HG03520 (cell line): Measurements from ENCODE around the gene CNOT1.
"Not testable (repeated sequence)": the region's sequence is repeated elsewhere in the genome, so short reads cannot be mapped to it uniquely, and the experiment has no call there.

ENCODE experiments used
- ATAC-seq: cut with Tn5 transposase; IDR thresholded peaks from one replicate; pipeline ENCODE4 v1.9.1; 2021; ENCODE audit warnings: mild to moderate bottlenecking, moderate library complexity; ENCODE audit not compliant: unreplicated experiment

CNOT1 gene

DNA sequence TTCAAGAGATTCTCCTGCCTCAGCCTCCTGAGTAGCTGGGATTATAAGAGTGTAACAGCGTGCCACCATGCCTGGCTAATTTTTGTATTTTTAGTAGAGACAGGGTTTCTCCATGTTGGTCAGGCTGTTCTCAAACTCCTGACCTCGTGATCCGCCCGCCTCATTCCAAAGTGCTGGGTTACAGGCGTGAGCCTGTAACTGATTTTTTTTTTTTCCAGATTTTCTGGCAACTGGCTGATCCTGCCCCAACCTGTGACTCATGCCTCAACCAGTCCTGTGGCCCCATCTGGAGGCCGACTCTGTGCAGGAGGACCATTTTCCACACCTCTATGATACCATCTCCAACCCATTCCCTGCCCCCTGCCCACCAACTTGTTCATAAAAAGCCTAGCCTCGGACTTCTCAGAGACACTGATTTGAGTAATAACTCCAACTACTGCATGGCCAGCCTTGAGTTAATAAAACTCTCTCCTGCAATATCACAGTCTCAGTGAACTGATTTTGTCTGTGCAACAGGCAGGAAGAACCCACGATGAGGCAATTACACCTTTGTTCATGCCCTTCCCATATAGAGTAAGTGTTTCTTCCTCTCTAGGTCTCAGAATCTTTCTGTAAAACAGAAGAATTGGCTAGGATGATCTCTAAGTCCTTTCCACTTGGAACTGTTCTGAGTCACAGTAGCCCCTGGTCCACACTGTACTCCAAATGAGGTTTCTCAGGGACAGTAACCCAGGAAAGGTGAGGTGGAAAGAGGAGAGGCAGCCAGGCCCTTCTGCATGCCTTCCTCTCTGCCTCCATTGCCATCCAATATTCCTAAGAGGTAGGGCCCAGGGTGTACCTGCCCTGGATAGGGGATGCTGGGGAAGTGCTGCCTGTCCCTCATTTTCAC, 8.8 kb upstream of the CNOT1 start:
- ATAC-seq: no peak

DNA sequence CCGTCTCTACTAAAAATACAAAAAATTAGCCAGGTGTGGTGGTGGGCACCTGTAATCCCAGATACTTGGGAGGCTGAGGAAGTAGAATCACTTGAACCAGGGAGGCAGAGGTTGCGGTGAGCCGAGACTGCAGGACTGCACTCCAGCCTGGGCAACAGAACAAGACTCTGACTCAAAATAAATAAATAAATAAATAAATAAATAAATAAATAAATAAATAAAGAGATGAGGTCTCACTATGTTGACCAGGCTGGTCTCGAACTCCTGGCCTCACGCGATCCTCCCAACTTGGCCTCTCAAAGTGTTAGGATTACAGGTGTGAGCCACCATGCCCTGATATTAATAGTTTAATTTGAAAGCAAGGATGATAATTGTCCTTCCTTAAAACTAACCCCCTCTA, 7.4 kb upstream of the CNOT1 start:
- ATAC-seq: not testable (repeated sequence)

GRCh38 chr16:58636466-58636865, 6.8 kb upstream of the CNOT1 start:
- no peak for ATAC-seq

DNA sequence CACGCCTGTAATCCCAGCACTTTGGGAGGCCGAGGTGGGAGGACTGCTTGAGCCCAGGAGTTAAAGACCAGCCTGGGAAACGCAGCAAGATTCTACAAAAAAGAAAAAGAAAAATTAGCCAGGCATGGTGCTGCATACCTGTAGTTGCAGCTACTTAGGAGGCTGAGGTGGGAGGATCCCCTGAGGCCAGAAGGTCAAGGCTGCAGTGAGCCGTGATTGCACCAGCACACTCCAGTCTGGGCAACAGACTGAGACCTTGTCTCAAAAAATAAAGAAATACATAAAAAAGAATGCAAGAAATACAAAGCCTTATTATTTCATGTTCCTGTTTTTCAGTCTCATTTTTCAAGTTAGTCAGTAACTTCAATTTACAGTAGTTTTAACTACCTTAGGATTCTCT, 5.9 kb upstream of the CNOT1 start:
- ATAC-seq: no peak

DNA sequence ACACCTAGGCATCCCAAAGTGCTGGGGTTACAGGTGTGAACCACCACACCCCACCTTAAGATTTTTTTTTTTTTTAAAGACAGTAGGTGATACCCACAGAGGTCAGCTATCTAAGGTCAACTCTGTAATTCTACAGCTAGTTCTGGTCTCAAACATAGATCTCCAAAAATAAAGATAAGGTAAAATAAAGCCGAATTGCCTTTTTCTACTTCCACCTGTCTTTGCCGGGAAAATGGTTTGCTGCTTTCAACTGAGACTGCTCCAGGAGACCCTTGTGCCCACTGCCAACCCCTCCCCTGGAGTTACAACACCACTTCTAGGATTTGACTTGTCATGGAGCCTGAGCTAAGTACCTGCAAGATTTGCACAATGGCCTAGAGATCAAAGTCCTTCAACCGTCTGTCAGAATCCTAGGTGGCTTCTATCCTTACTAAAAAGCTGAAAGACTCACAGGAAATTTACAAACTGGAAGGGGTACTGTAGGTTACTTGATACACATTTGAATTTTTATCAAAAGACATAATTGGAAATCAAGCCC, 4.7 kb upstream of the CNOT1 start:
- ATAC-seq: no peak

DNA sequence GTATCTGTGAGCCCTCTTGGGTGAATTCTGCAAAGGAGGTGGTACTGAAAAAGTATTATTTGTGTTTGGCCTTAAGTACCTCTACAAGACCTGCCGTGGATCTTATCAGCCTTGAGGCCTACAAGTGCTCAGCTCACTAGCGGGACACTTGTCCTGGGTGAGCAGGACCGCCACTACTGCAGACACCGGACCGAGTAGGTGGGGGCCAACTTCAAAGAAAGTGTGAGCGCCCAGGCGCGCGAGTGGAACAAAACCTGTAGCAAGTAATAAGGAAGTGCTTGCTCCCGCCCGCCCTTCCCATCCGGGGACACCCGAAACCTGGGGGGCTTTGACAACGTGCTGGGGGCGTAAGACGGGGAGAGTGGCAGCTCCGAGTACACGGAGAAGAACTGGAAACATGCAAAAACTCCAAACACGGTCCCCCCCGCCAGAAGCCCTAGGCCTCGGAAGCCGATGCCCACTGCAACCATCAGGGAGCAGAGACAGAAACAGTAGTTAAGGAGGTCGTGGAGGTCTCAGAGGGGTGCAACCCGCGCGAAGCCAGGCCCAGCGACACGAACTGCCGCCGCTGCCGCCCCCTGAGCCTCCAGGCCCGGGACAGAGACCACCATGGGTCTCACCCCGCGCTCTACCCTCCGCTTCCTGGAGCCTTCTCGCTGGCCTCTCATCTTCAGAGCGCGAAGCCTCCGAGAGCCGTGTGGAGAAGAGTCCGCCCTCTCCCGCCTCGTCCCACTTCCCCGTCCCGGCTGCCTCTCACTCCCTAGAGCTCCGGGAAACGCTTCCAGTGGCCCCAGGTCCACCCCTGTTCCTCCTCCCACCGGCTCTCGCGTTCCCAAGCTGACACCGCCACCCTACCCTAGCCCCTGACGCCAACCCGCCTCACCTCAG, 537 bp downstream of the CNOT1 start:
- ATAC-seq: no peak

- ATAC-seq: no peak
Observed at GRCh38 chr16:58624209-58624608, 5.4 kb downstream of the CNOT1 start.

DNA sequence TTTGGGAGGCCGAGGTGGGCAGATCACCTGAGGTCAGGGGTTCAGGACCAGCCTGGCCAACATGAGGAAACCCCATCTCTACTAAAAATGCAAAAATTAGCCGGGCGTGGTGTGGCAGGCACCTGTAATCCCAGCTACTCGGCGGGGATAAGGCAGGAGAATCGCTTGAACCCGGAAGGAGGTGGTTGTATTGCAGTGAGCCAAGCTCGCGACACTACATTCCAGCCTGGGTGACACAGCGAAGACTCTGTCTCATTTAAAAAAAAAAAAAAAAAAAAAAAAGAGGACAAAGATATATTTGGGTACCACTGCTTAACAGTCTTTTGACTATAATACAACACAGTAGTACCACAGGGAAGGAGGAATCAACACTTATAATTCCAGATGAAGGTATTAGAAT, 9.2 kb downstream of the CNOT1 start:
- ATAC-seq: no peak

DNA sequence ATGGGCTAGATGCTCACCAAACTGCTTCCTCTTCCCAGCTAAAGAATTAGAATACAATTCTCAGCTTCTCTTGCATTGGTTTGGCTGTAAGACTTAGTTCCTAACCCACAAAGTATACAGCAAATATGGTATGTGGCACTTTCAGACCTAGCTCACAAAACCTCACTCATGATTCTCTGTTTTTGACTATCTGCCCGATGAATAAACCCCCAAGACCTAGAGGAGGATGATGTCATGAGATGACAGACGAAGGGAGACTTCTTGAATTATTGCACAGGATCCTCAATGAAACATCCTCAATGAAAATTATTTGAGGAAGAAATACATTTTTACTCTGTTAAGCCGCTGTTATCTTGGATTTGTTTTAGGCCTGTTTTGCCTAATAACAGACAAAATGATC, 14.3 kb downstream of the CNOT1 start:
- ATAC-seq: no peak

DNA sequence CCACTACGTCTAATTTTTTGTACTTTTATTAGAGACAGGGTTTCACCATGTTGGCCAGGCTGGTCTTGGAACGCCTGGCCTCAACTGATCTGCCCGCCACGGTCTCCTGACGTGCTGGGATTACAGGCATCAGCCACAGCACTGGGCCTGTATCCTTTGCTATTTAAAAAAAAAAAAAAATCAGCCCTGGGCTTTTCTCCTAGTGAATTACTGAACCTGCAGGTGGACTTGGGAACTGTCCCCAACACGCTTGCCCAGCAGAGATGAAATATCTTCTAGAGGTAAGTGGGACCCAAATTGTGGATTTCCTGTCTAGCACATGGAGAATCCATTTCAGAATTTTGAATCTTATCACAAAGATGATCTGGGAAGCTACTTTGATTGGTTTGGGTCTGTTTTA, 14.8 kb downstream of the CNOT1 start:
- no peak for ATAC-seq

DNA sequence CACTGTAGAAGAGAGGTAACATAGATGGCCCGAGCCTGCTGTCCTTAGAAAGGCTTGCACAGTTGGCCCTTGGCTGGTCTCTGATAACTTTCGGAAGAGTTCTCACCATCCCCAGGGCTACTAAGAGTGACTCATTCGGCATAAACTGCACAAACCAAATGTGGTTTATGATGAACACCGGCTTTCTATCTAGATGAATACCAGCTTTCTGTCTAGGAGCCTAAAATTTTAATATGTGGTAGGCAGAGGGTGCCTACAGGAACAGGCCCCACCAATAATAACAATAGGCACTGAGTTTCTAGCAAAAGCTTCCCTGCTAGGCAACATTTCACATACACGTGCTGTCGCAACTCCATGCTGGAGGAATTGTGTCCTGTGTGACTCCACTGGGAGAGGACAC, 15.4 kb downstream of the CNOT1 start:
- no peak for ATAC-seq

DNA sequence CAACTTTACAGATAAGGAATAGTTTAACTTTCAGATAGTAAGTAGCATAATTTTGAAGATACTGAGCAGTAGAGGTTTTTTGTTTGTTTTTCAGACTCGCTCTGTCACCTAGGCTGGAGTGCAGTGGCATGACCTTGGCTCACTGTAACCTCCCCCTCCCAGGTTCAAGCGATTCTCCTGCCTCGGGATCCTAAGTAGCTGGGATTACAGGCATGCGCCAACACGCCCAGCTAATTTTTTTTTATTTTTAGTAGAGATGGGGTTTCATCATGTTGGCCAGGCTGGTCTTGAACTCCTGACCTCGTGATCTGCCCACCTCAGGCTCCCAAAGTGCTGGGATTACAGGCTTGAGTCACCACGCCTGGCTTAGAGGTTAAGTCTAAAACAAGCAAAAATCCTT, 16.7 kb downstream of the CNOT1 start:
- not testable (repeated sequence) for ATAC-seq

DNA sequence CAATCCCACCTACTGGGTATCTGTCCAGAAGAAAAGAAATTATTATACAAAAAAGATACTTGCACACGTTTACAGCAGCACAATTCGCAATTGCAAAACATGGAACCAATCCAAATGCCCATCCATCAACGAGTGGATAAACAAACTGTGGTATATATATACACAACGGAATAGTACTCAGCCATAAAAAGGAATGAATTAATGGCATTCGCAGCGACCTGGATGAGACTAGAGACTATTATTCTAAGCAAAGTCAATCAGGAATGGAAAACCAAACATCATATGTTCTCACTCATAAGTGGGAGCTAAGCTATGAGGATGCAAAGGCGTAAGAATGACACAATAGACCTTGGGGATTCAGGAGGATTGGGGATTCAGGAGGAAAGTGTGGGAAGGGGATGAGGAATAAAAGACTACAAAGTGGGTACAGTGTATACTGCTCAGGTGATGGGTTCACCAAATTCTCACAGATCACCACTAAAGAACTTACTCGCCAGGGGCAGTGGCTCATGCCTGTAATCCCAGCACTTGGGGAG, 21.0 kb downstream of the CNOT1 start:
- no peak for ATAC-seq

DNA sequence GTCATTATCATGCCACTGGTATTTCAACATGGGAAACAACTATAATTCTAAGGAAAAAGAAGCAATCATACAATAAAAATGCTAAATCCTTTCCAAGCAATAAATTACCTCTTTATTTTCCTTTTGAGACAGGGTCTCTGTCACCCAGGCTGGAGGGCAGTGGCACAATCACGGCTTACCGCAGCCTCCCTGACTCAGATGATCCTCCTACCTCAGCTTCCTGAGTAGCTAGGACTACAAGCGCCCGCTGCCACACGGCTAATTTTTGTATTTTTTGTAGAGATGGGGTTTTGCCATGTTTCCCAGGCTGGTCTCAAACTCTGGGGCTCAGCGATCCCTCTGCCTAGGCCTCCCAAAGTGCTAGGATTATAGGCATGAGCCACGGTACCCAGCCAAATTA, 24.1 kb downstream of the CNOT1 start:
- no peak for ATAC-seq

DNA sequence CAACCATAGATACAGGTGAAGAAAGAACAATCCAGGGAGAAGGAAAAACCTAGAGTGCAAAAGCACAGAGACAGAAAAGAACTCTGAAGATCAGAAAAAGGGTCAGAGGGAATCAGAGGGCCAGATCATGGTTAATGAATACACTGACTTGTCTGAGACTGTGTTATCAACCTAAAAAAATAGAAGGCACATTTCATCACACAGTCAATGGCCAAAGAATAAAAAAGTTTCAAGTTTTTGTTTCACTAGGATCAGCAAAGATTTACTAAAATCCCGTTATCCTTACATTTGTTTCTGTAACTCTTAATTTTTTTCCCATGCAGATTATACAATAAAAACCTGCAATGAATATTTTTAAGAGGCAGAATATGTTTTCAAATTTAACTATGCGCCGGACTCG, 38.5 kb downstream of the CNOT1 start:
- ATAC-seq: no peak

GRCh38 chr16:58589326-58589905, 40.2 kb downstream of the CNOT1 start:
- no peak for ATAC-seq

GRCh38 chr16:58588406-58588805, 41.2 kb downstream of the CNOT1 start:
- ATAC-seq: no peak

DNA sequence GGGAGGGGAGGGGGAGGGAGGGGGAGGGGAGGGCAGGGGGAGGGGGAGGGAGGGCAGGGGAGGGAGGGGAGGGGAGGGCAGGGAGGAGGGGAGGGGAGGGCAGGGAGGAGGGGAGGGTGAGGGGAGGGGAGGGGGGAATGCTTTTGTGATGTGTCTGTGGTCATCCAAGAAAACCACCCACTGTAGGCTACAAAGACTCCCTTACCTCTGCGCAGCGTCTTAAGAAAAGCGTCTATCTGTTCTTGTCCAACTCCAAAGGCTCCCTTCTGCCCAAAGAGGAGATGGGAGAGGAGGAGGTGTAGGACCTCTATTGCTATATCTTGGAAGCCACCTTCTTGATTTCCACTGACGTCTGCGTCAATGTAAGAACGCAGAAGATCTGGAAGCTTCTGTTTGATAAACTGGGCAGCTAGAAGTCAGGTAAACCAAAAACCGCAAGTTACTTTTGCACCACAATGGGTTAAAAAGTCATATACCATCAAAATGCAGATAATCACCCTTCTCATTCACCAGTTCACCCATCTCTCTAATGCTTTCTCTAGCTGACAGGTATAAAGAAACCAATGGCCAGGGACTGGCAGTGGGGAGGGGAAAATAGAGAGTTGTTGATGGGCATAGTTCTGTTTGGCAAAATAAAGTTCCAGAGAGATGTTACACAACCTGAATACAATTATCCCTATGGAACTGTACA, 43.1 kb downstream of the CNOT1 start:
- no peak for ATAC-seq

GRCh38 chr16:58584831-58585505, 44.7 kb downstream of the CNOT1 start:
- ATAC-seq: no peak
